Astrocyte (in vitro differentiated cells and primary cell): ENCODE results near the gene SMC6. TPM values are rescaled to one million over a fixed set of nuclear protein-coding genes. Genes with fewer than 3 reads are reported as not detected.

ENCODE experiments used
- DNase-seq: peaks from one replicate; pipeline ENCODE4 v3.0.0-alpha.2; 2010; ENCODE audit warnings: low read depth
- FAIRE-seq: peaks from 2 replicates; lab custom pipeline; 2011; peaks lifted over from hg19 to GRCh38; lab: Jason Lieb, UNC
- H2AFZ ChIP-seq: 2 replicates; pipeline ENCODE4 v1.6.0; 2012; ENCODE audit warnings: low read depth, low read length, inconsistent platforms
- H3K27ac ChIP-seq: 2 replicates; pipeline ENCODE4 v1.5.1; 2011; ENCODE audit warnings: low read depth, low read length, inconsistent platforms
- H3K27me3 ChIP-seq: 2 replicates; pipeline ENCODE4 v1.6.0; 2011; ENCODE audit warnings: low read length, inconsistent platforms; ENCODE audit not compliant: insufficient read depth
- H3K36me3 ChIP-seq: 2 replicates; pipeline ENCODE4 v1.5.1; 2011; ENCODE audit warnings: low read length, inconsistent platforms; ENCODE audit not compliant: insufficient read depth
- H3K4me1 ChIP-seq: 2 replicates; pipeline ENCODE4 v1.5.1; 2011; ENCODE audit warnings: low read length, inconsistent platforms; ENCODE audit not compliant: insufficient read depth
- H3K4me2 ChIP-seq: 2 replicates; pipeline ENCODE4 v1.6.0; 2012; ENCODE audit warnings: low read length, inconsistent platforms
- H3K4me3 ChIP-seq: 2 replicates; pipeline ENCODE4 v1.5.1; 2011; ENCODE audit warnings: low read depth, mild to moderate bottlenecking, low read length, inconsistent platforms; ENCODE audit not compliant: insufficient read depth
- H3K79me2 ChIP-seq: 2 replicates; pipeline ENCODE4 v1.6.0; 2012; ENCODE audit warnings: mild to moderate bottlenecking, low read length, inconsistent platforms; ENCODE audit not compliant: insufficient read depth
- H3K9ac ChIP-seq: 2 replicates; pipeline ENCODE4 v1.6.0; 2012; ENCODE audit warnings: mild to moderate bottlenecking, low read length, inconsistent platforms
- H3K9me3 ChIP-seq: 2 replicates; pipeline ENCODE4 v1.5.1; 2012; ENCODE audit warnings: low read depth, mild to moderate bottlenecking, low read length, inconsistent platforms; ENCODE audit not compliant: insufficient read depth
- H4K20me1 ChIP-seq: 2 replicates; pipeline ENCODE4 v1.6.0; 2012; ENCODE audit warnings: low read length, inconsistent platforms; ENCODE audit not compliant: insufficient read depth
- H3K27ac Mint-ChIP-seq: one replicate; pipeline ENCODE4 v1.8.0; 2021; ENCODE audit warnings: mild to moderate bottlenecking, mixed read lengths; ENCODE audit not compliant: unreplicated experiment
- H3K27me3 Mint-ChIP-seq: one replicate; pipeline ENCODE4 v1.8.0; 2021; ENCODE audit warnings: low read depth, mixed read lengths; ENCODE audit not compliant: unreplicated experiment
- H3K36me3 Mint-ChIP-seq: one replicate; pipeline ENCODE4 v1.8.0; 2021; ENCODE audit warnings: low read depth, mixed read lengths; ENCODE audit not compliant: unreplicated experiment
- H3K4me1 Mint-ChIP-seq: one replicate; pipeline ENCODE4 v1.8.0; 2021; ENCODE audit warnings: low read depth, mixed read lengths; ENCODE audit not compliant: unreplicated experiment
- H3K4me3 Mint-ChIP-seq: one replicate; pipeline ENCODE4 v1.8.0; 2021; ENCODE audit warnings: mild to moderate bottlenecking, moderate library complexity, mixed read lengths; ENCODE audit not compliant: unreplicated experiment
- H3K9me3 Mint-ChIP-seq: one replicate; pipeline ENCODE4 v1.8.0; 2021; ENCODE audit warnings: mild to moderate bottlenecking, mixed read lengths; ENCODE audit not compliant: unreplicated experiment
- EZH2 ChIP-seq: IDR thresholded peaks from 2 replicates; pipeline ENCODE4 v1.6.1; 2012; ENCODE audit warnings: mild to moderate bottlenecking, low read length, inconsistent platforms; ENCODE audit not compliant: insufficient read depth
- total RNA-seq: library from RNA; stranded (reverse); gene quantifications from 2 replicates; pipeline ENCODE4 v1.2.1, GENCODE V29; 2021
- TF ChIP-seq, protein P1 (sequence below): IDR thresholded peaks from 2 replicates; pipeline ENCODE4 v1.5.1; 2011; ENCODE audit warnings: low read depth, mild to moderate bottlenecking, inconsistent platforms, low read length, moderate library complexity; ENCODE audit not compliant: insufficient read depth

SMC6 gene
- total RNA-seq, 1 donor from 2014 or later: 20.1 TPM

DNA sequence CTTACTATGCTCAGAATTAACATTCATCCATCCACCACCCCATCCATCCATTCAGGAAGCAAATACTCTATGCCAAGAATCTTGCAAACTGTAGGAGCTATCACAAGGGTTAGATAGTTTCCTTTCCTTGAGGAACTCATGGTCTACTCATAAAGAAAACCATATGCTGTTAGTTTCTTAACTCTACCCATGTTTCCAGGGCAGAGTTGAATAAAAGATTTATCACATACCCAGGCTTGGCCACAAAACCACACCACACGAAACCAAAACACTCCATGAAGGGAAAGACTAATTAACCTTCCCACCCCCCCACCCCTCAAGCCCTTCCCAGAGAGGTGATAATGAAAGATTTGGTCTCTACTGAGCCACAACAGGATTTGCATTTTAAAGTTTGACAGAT, 38.9 kb upstream of the SMC6 start:
- Histone ChIP-seq H4K20me1 (no peaks in the 10 kb centered on the region), H3K4me1 (no peaks in the 10 kb centered on the region), H3K27me3 (no peaks in the 10 kb centered on the region), H3K9ac (no peak overlapping the region), H3K4me2 (no peak overlapping the region), H3K4me3 (no peak overlapping the region), H3K79me2 (no peaks in the 10 kb centered on the region), H3K9me3 (no peaks in the 10 kb centered on the region), H3K27ac (no peak overlapping the region), H3K36me3 (no peaks in the 10 kb centered on the region), H2AFZ (no peak overlapping the region)
- TF ChIP-seq, protein P1, sequence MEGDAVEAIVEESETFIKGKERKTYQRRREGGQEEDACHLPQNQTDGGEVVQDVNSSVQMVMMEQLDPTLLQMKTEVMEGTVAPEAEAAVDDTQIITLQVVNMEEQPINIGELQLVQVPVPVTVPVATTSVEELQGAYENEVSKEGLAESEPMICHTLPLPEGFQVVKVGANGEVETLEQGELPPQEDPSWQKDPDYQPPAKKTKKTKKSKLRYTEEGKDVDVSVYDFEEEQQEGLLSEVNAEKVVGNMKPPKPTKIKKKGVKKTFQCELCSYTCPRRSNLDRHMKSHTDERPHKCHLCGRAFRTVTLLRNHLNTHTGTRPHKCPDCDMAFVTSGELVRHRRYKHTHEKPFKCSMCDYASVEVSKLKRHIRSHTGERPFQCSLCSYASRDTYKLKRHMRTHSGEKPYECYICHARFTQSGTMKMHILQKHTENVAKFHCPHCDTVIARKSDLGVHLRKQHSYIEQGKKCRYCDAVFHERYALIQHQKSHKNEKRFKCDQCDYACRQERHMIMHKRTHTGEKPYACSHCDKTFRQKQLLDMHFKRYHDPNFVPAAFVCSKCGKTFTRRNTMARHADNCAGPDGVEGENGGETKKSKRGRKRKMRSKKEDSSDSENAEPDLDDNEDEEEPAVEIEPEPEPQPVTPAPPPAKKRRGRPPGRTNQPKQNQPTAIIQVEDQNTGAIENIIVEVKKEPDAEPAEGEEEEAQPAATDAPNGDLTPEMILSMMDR: no peak
- no peak for TF ChIP-seq EZH2
- peaks cover 30% of the 10 kb centered on the region for H3K4me1 Mint-ChIP-seq
- no peaks in the 10 kb centered on the region for H3K36me3 Mint-ChIP-seq
- FAIRE-seq: no peak
- no peak overlapping the region for H3K4me3 Mint-ChIP-seq
- H3K27ac Mint-ChIP-seq: no peak overlapping the region
- H3K9me3 Mint-ChIP-seq: no peaks in the 10 kb centered on the region
- H3K27me3 Mint-ChIP-seq: no peaks in the 10 kb centered on the region
- peak; percentile 18 for DNase-seq

DNA sequence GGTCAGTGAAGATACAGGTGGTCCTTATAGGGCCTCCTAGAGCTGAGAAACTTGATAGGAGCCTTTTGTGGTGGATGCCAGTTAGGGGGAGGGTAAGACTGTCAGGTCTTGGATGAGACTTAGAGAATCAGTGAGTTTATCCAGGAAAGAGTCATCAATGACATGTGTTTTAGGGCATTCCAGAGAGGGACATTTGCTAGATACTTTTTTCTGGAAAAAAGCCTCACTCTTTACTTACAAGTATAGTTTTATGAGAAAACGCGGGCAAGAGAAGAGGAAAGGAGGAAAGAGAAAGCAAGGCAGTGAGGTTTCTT, 38.2 kb upstream of the SMC6 start:
- TF ChIP-seq EZH2: no peak
- TF ChIP-seq, protein P1: no peak
- Histone ChIP-seq H3K27ac (no peak overlapping the region), H3K4me3 (no peak overlapping the region), H3K27me3 (no peaks in the 10 kb centered on the region), H3K9me3 (no peaks in the 10 kb centered on the region), H3K79me2 (no peaks in the 10 kb centered on the region), H3K4me1 (no peaks in the 10 kb centered on the region), H3K36me3 (no peaks in the 10 kb centered on the region), H3K4me2 (no peak overlapping the region), H2AFZ (no peak overlapping the region), H3K9ac (no peak overlapping the region), H4K20me1 (no peaks in the 10 kb centered on the region)
- no peak for FAIRE-seq
- Mint-ChIP-seq H3K36me3 (no peaks in the 10 kb centered on the region), H3K27ac (no peak overlapping the region), H3K4me1 (peaks cover 30% of the 10 kb centered on the region), H3K27me3 (no peaks in the 10 kb centered on the region), H3K4me3 (no peak overlapping the region), H3K9me3 (no peaks in the 10 kb centered on the region)
- no peak for DNase-seq

DNA sequence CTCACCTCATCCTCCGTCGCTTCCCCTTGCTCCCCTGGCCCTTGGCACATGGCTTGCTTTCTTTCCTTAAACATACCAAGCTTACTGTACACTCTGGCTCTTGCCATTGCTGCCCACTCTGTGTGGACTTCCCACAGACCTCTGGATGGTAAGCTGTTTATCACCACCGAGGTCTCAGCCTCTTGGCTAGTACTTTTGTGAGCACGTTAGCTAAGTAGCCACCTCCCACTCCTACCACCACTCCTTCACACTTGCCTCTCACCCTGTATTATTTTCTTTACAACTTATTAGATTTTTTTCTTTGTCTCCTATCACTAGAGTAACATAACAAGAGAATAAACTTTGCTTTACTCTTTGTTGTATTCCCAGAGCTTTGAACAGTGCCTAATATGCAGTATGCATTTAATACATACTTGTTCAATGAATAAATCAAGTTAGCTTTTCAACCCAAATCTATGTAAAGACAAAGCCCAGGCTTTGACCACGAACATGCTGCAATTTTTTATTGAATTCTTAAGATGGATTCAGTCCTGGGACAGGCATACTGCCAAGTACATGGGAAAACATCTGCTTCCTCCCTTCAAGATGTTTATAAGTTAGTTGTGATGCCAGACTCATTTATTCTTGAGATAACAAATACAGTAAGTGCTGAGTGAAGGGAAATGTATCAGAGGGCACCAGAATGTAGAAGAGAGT, 37.7 kb upstream of the SMC6 start:
- H3K9me3 ChIP-seq: no peaks in the 10 kb centered on the region
- H3K27ac ChIP-seq: no peak overlapping the region
- TF ChIP-seq, protein P1: no peak
- TF ChIP-seq EZH2: no peak
- no peaks in the 10 kb centered on the region for H3K27me3 ChIP-seq
- Mint-ChIP-seq H3K27ac (peak overlapping the region; percentile 23), H3K27me3 (no peaks in the 10 kb centered on the region), H3K36me3 (no peaks in the 10 kb centered on the region), H3K4me3 (no peak overlapping the region), H3K4me1 (peaks cover 30% of the 10 kb centered on the region), H3K9me3 (no peaks in the 10 kb centered on the region)
- no peaks in the 10 kb centered on the region for H3K4me1 ChIP-seq
- H2AFZ ChIP-seq: no peak overlapping the region
- H4K20me1 ChIP-seq: no peaks in the 10 kb centered on the region
- H3K4me3 ChIP-seq: no peak overlapping the region
- no peak overlapping the region for H3K9ac ChIP-seq
- no peaks in the 10 kb centered on the region for H3K79me2 ChIP-seq
- DNase-seq (peak; percentile 80), FAIRE-seq (no peak)
- H3K36me3 ChIP-seq: no peaks in the 10 kb centered on the region
- H3K4me2 ChIP-seq: no peak overlapping the region
